IMR-90 (cell line): Measurements from ENCODE around the gene PCNX2. TPM values are rescaled to one million over a fixed set of nuclear protein-coding genes. Genes with fewer than 3 reads are reported as not detected.

ENCODE experiments used
- ATAC-seq: fragments of 200-7000 bp; cut with Tn5 transposase; 2 replicates; pipeline ENCODE4 v1.9.1; 2020; ENCODE audit warnings: low read depth, mild to moderate bottlenecking, moderate library complexity
- BruUV-seq: library from RNA; stranded (reverse); fragments of 400-500 nt; replicated peaks from 2 replicates; lab custom pipeline; 2021; lab: Mats Ljungman, UMichigan
- CTCF ChIA-PET: fragments of 300-600 bp; formaldehyde crosslinking; extraction: SDS; loops from one replicate; lab custom pipeline; 2021; ENCODE audit warnings: antibody characterized with exemption; lab: Yijun Ruan, JAX
- POLR2A ChIA-PET: fragments of 300-600 bp; sonication (Branson Sonifier 250); formaldehyde crosslinking; loops from one replicate; lab custom pipeline; 2022; ENCODE audit warnings: antibody characterized with exemption; ENCODE audit not compliant: unreplicated experiment; lab: Charles Lee
- DNase-seq: peaks from one replicate; pipeline ENCODE4 v3.0.0; 2013
- H2AFZ ChIP-seq: replicated peaks from 2 replicates; pipeline ENCODE3; 2013; ENCODE audit warnings: low read length, mild to moderate bottlenecking; ENCODE audit not compliant: poor library complexity
- H2AK5ac ChIP-seq: 2 replicates; pipeline ENCODE4 v1.6.1; 2013; ENCODE audit warnings: low read depth, low read length, inconsistent platforms
- H2AK9ac ChIP-seq: replicated peaks from 2 replicates; pipeline ENCODE3; 2013; ENCODE audit warnings: mild to moderate bottlenecking, low read depth, low read length, moderate library complexity; ENCODE audit not compliant: poor library complexity
- H2BK120ac ChIP-seq: 2 replicates; pipeline ENCODE4 v1.6.1; 2013; ENCODE audit warnings: low read depth, low read length, inconsistent platforms
- H2BK15ac ChIP-seq: 3 replicates; pipeline ENCODE4 v1.6.1; 2013; ENCODE audit warnings: low read depth, low read length, inconsistent platforms
- H2BK20ac ChIP-seq: 2 replicates; pipeline ENCODE4 v1.6.1; 2013; ENCODE audit warnings: low read depth, mild to moderate bottlenecking, inconsistent platforms, low read length, moderate library complexity
- H2BK5ac ChIP-seq: 2 replicates; pipeline ENCODE4 v1.6.1; 2013; ENCODE audit warnings: mild to moderate bottlenecking, low read depth, low read length, inconsistent platforms; ENCODE audit not compliant: poor library complexity, severe bottlenecking
- H3K14ac ChIP-seq: replicated peaks from 2 replicates; pipeline ENCODE4 v1.6.1; 2013; ENCODE audit warnings: low read depth, low read length, inconsistent platforms
- H3K18ac ChIP-seq: 2 replicates; pipeline ENCODE4 v1.6.1; 2013; ENCODE audit warnings: low read depth, low read length, control low read depth
- H3K23ac ChIP-seq: 2 replicates; pipeline ENCODE4 v1.6.1; 2013; ENCODE audit warnings: low read depth, low read length, inconsistent platforms
- H3K27ac ChIP-seq: 2 replicates; pipeline ENCODE4 v1.5.1; 2013; ENCODE audit warnings: mild to moderate bottlenecking, control low read depth, low read length; ENCODE audit not compliant: insufficient read depth
- H3K27me3 ChIP-seq: 2 replicates; pipeline ENCODE4 v1.6.1; 2013; ENCODE audit warnings: low read length; ENCODE audit not compliant: control insufficient read depth, insufficient read depth
- H3K36me3 ChIP-seq: 2 replicates; pipeline ENCODE4 v1.6.1; 2013; ENCODE audit warnings: low read length, mixed read lengths; ENCODE audit not compliant: control insufficient read depth, insufficient read depth
- H3K4ac ChIP-seq: 2 replicates; pipeline ENCODE4 v1.6.1; 2013; ENCODE audit warnings: low read depth, low read length, inconsistent platforms
- H3K4me1 ChIP-seq: 2 replicates; pipeline ENCODE4 v1.6.1; 2013; ENCODE audit warnings: low read length, mixed read lengths; ENCODE audit not compliant: control insufficient read depth, insufficient read depth
- H3K4me2 ChIP-seq: 2 replicates; pipeline ENCODE4 v1.6.1; 2013; ENCODE audit warnings: low read depth, mild to moderate bottlenecking, control low read depth, low read length, moderate library complexity
- H3K4me3 ChIP-seq: 2 replicates; pipeline ENCODE4 v1.5.1; 2013; ENCODE audit warnings: low read depth, mild to moderate bottlenecking, control low read depth, low read length, moderate library complexity; ENCODE audit not compliant: insufficient read depth
- H3K56ac ChIP-seq: 2 replicates; pipeline ENCODE4 v1.6.1; 2013; ENCODE audit warnings: low read length, inconsistent platforms; ENCODE audit not compliant: insufficient read depth; ENCODE audit errors: extremely low read depth
- H3K79me1 ChIP-seq, 2 experiments: 2 replicates each; pipeline ENCODE4 v1.6.1; 2013; ENCODE audit warnings: low read length in 2 of 2, inconsistent platforms in 1 of 2, low read depth in 1 of 2
- H3K9ac ChIP-seq: 2 replicates; pipeline ENCODE4 v1.6.1; 2013; ENCODE audit warnings: low read depth, low read length, control low read depth
- H3K9me1 ChIP-seq: 2 replicates; pipeline ENCODE4 v1.6.1; 2013; ENCODE audit warnings: low read length, inconsistent platforms; ENCODE audit not compliant: insufficient read depth
- H3K9me3 ChIP-seq: 2 replicates; pipeline ENCODE4 v1.6.1; 2013; ENCODE audit warnings: low read length; ENCODE audit not compliant: control insufficient read depth, insufficient read depth
- H4K20me1 ChIP-seq: 2 replicates; pipeline ENCODE4 v1.6.1; 2013; ENCODE audit warnings: low read length, inconsistent platforms; ENCODE audit not compliant: insufficient read depth
- H4K5ac ChIP-seq: 2 replicates; pipeline ENCODE4 v1.6.1; 2013; ENCODE audit warnings: mild to moderate bottlenecking, low read depth, low read length, control low read depth
- H4K8ac ChIP-seq, 2 experiments: 2 replicates each; pipeline ENCODE4 v1.6.1; 2013; ENCODE audit warnings: low read depth in 2 of 2, low read length in 2 of 2, control low read depth in 1 of 2, inconsistent platforms in 1 of 2
- H4K91ac ChIP-seq: 2 replicates; pipeline ENCODE4 v1.6.1; 2013; ENCODE audit warnings: low read depth, low read length, inconsistent platforms; ENCODE audit not compliant: insufficient read depth
- BHLHE40 ChIP-seq: fragments of 150-350 bp; IDR thresholded peaks from 2 replicates; pipeline ENCODE4 v1.6.1; 2016; ENCODE audit warnings: mild to moderate bottlenecking, low read depth, low read length
- CHD1 ChIP-seq: IDR thresholded peaks from 2 replicates; pipeline ENCODE4 v1.6.1; 2012; ENCODE audit warnings: low read depth, low read length, improper control_type of control experiment
- CTCF ChIP-seq: conservative IDR thresholded peaks from 2 replicates; pipeline ENCODE4 v1.5.1; 2012; ENCODE audit warnings: mild to moderate bottlenecking, low read depth, low read length, improper control_type of control experiment
- ELK1 ChIP-seq: fragments of 150-350 bp; IDR thresholded peaks from 2 replicates; pipeline ENCODE4 v1.6.1; 2016; ENCODE audit warnings: low read depth, mild to moderate bottlenecking, low read length, moderate library complexity, borderline replicate concordance
- FOS ChIP-seq: fragments of 150-350 bp; IDR thresholded peaks from 2 replicates; pipeline ENCODE4 v1.6.1; 2016; ENCODE audit warnings: low read depth, low read length
- MAFK ChIP-seq: IDR thresholded peaks from 2 replicates; pipeline ENCODE4 v1.6.1; 2012; ENCODE audit warnings: low read depth, low read length, improper control_type of control experiment
- MAZ ChIP-seq: IDR thresholded peaks from 2 replicates; pipeline ENCODE4 v1.6.1; 2012; ENCODE audit warnings: low read depth, mild to moderate bottlenecking, low read length, improper control_type of control experiment, moderate library complexity, borderline replicate concordance
- NFE2L2 ChIP-seq: fragments of 150-350 bp; IDR thresholded peaks from 2 replicates; pipeline ENCODE4 v1.6.1; 2016; ENCODE audit warnings: low read depth, mild to moderate bottlenecking, low read length
- POLR2A ChIP-seq: IDR thresholded peaks from 2 replicates; pipeline ENCODE4 v1.6.1; 2012; ENCODE audit warnings: mild to moderate bottlenecking, low read depth, low read length
- RAD21 ChIP-seq: IDR thresholded peaks from 2 replicates; pipeline ENCODE4 v1.6.1; 2012; ENCODE audit warnings: low read length, improper control_type of control experiment
- RCOR1 ChIP-seq: IDR thresholded peaks from 2 replicates; pipeline ENCODE4 v1.6.1; 2012; ENCODE audit warnings: mild to moderate bottlenecking, low read length, improper control_type of control experiment; ENCODE audit not compliant: insufficient replicate concordance
- RFX5 ChIP-seq: IDR thresholded peaks from 2 replicates; pipeline ENCODE4 v1.8.0; 2012; ENCODE audit warnings: low read depth, mild to moderate bottlenecking, low read length, moderate library complexity
- SMC3 ChIP-seq: fragments of 150-350 bp; IDR thresholded peaks from 2 replicates; pipeline ENCODE4 v1.6.1; 2016; ENCODE audit warnings: low read depth, mild to moderate bottlenecking, antibody characterized with exemption, low read length, moderate library complexity
- USF2 ChIP-seq: fragments of 150-350 bp; IDR thresholded peaks from 2 replicates; pipeline ENCODE4 v1.6.1; 2017; ENCODE audit warnings: mild to moderate bottlenecking, antibody characterized with exemption, low read length, low read depth
- WGBS, 2 experiments: methylation state at CpG; one replicate each; pipeline versions ENCODE4 v1.1.5 to v1.1.7; 2013; ENCODE audit warnings: missing lambda C conversion rate in 2 of 2; ENCODE audit not compliant: insufficient read length in 1 of 2; ENCODE audit errors: extremely low coverage in 2 of 2; 5-methylcytosine and 5-hydroxymethylcytosine counted together
- dilution Hi-C: fragments of 300-500 bp; cut with HindIII; formaldehyde crosslinking; loops from one replicate; pipeline ENCODE4 v1.14.3; 2018; ENCODE audit warnings: low sequenced_read_pairs; ENCODE audit not compliant: unreplicated experiment
- in situ Hi-C: fragments of 300-500 bp; cut with MboI; formaldehyde crosslinking; loops from 3 replicates; pipeline ENCODE4 v1.14.3; 2019; ENCODE audit warnings: low sequenced_read_pairs, inconsistent platforms, mixed read lengths
- intact Hi-C: fragments of 100-400 bp; cut with micrococcal nuclease; formaldehyde crosslinking; loops from 2 replicates; pipeline ENCODE4 v1.10.0; 2022
- polyA plus RNA-seq, 3 experiments: library from polyadenylated mRNA; depleted of rRNA; stranded (reverse); fragments of >200 nt; gene quantifications; 2 replicates each; pipeline ENCODE4 v1.2.3, GENCODE V29; 2012; ENCODE audit warnings: low replicate concordance in 1 of 3
- total RNA-seq: library from RNA; depleted of rRNA; stranded (reverse); fragments of >200 nt; gene quantifications from 2 replicates; pipeline ENCODE4 v1.2.3, GENCODE V29; 2012

Gene PCNX2
- total and polyA plus RNA-seq, 2 of the 4 experiments (the other 2 are of a cell fraction): 15.9 to 22.6 TPM

GRCh38 chr1:232979558-232979957 lies 316.0 kb downstream of the PCNX2 start:
- Histone ChIP-seq H3K56ac (no peak overlapping the region), H3K9me3 (no peaks in the 10 kb centered on the region), H4K20me1 (no peaks in the 10 kb centered on the region), H3K4me1 (peaks cover 20% of the 10 kb centered on the region), H4K5ac (peak overlapping the region; percentile 47; the same call in 1 of the 2 replicates), H3K9me1 (peaks cover 20% of the 10 kb centered on the region), H3K4me2 (no peak overlapping the region), H3K27ac (no peak overlapping the region; the same call in 1 of the 2 replicates), H4K91ac (peak overlapping the region; percentile 38), H3K4ac (peak overlapping the region; percentile 33), H2AFZ (no peak overlapping the region), H3K14ac (no peak overlapping the region), H2AK5ac (peak overlapping the region; percentile 35), H3K23ac (no peak overlapping the region), H3K9ac (no peak overlapping the region), H2BK20ac (peak overlapping the region; percentile 17; the same call in 1 of the 2 replicates), H3K18ac (peak overlapping the region; percentile 62; the same call in 1 of the 2 replicates), H3K79me1 (no peaks in the 10 kb centered on the region), H2AK9ac (peak overlapping the region; percentile 35), H4K8ac (no peak overlapping the region; a peak in 1 of 4 replicates), H3K27me3 (no peaks in the 10 kb centered on the region), H3K4me3 (no peak overlapping the region), H3K36me3 (peaks cover 14% of the 10 kb centered on the region; the same call in 1 of the 2 replicates), H2BK5ac (no peak overlapping the region), H2BK120ac (peak overlapping the region; percentile 33; the same call in 1 of the 2 replicates), H2BK15ac (no peak overlapping the region)
- CTCF ChIA-PET: interaction anchor here (1.5 kb wide), 1 partner anchor 21 kb away, joined by 4 read pairs; no protein-coding TSS in a partner anchor
- BruUV-seq: no TSS peak
- 100% methylated on average over 1 of the region's 6 CpGs; no CpG with 5 or more reads in 1 of the 2 experiments for WGBS, 2 experiments
- no peak for DNase-seq
- in situ Hi-C loops (no loop called here), dilution Hi-C loops (no loop called here), intact Hi-C loops (loop anchor here (1.0 kb wide), 1 partner anchor 340 kb away; no protein-coding TSS in a partner anchor)
- TF ChIP-seq MAZ (no peak), CHD1 (no peak), ELK1 (no peak), BHLHE40 (no peak), RAD21 (no peak), FOS (no peak), RCOR1 (no peak), NFE2L2 (no peak), SMC3 (no peak), RFX5 (no peak), MAFK (no peak), USF2 (no peak), CTCF (no peak), POLR2A (no peak)
- ATAC-seq: no peak
- POLR2A ChIA-PET: interaction anchor here (0.5 kb wide), 1 partner anchor 308 kb away, joined by 7 read pairs; no protein-coding TSS in a partner anchor
